NCI-H226 (cell line): ENCODE results near the gene PAPSS2.

ENCODE experiments used
- DNase-seq: peaks from one replicate; pipeline ENCODE4 v3.0.0-alpha.2; 2015

PAPSS2 gene

GRCh38 chr10:87672551-87672950 is 12.9 kb downstream of the PAPSS2 start:
- DNase-seq: no peak

- DNase-seq: peak; percentile 80
Observed at GRCh38 chr10:87674943-87675342, 15.3 kb downstream of the PAPSS2 start.

DNA sequence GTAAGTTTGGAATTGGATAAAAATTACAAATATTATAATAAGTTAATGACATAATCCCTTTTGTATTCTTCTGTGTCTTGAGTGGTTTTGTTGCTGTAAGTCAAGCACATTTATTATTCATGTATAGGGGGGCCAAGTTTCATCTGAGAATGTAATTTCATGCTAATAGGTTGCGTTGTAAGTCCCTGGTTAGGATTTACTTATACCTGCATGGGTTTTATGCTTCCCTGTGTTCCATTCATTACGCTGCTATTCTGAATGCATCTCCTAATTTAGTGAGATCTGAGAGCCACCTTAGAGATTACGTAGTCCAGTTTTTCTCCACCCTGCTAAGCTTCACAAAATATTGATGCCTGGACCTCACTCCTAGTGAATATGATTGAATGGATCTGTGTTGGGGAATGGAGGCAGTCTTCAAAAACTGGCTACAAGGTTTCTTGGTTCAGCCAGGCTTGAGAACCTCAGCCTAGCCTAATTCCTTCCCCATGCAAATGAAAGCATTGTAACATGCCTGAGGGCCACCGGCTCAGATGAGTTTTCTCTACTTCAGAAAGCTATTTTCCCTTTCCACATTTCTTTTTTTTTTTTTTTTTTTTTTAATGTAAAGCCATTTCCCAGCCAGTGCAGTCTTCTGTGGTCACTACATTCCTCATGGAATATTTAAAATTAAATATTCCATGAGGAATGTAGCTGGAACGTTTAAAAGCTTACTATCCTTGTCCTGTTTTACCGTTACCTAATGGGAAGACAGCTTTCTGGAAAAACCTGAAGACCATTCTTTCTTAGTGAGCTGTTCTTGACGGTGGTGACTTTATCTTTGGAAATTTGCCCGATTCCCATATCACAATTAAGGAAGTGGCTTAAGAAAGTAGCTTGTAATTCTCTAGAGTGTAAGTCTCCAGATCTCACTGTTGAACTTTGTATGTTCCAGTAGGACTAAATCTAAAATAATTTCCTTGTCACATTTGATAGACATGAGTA is 16.0 kb downstream of the PAPSS2 start:
- DNase-seq: peak; percentile 93

- DNase-seq: peak; percentile 37
Observed at GRCh38 chr10:87677595-87677994, 17.9 kb downstream of the PAPSS2 start.

DNA sequence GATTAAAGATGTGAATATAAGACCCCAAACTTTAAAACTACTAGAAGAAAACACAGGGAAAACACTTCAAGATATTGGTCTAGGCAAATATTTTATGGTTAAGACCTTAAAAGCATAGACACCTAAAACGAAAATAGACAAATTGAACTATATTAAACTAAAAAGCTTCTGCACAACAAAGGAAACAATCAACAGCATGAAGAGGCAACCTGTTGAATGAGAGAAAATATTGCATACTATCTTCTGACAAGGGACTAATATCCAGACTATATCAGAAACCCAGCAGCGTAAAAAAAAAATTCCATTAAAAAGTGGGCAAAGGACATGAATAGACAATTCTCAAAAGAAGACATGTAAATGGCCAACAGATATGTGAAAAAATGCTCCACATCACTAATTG is 18.6 kb downstream of the PAPSS2 start:
- no peak for DNase-seq

GRCh38 chr10:87683356-87683755 is 23.7 kb downstream of the PAPSS2 start:
- no peak for DNase-seq

GRCh38 chr10:87684001-87684638 is 24.4 kb downstream of the PAPSS2 start:
- no peak for DNase-seq

GRCh38 chr10:87685832-87686574 is 26.3 kb downstream of the PAPSS2 start:
- no peak for DNase-seq

GRCh38 chr10:87691506-87692070 is 31.9 kb downstream of the PAPSS2 start:
- peak; percentile 66 for DNase-seq

DNA sequence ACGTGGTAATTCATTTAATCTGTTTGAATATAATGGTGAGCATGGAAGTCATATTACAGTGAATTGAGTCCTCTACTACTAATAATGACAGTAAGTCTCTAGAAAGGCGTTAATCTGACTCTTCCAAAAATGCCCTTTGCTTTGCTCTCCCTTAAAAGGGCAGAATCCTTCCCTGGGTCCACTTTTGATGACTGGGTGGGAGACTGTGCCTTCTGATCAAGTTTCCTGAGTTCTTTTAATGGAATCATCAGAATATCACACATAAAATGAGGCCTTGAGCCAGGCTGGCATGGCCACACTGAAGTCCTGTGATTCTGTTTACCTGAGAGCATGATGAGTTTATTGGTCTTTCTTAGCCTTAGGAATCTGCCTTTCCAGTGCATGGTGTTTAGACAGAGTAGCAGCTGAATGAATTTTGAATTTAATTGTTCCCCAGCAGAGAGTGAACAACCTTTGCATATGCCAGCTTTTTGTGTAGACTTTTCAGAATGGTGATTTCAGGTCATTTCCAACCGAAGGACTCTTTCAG is 33.3 kb downstream of the PAPSS2 start:
- DNase-seq: no peak

GRCh38 chr10:87694011-87694794 is 34.5 kb downstream of the PAPSS2 start:
- no peak for DNase-seq

DNA sequence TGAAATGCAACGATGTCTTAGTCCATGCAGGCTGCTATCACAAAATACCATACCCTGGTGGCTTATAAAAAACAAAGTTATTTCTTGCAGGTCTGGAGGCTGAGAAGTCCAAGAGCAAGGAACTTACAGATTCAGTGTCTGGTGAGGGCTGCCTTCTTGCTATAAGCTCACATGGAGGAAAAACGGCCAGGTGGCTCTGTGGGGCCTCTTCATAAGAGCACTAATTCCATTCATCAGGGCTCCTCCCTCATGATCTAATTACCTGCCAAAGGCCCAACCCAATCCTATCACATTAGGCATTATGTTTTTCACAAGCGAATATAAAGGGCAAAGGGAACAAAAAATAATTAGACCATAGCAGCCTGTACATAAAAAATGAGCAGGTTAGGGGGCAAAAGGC is 35.4 kb downstream of the PAPSS2 start:
- DNase-seq: no peak

GRCh38 chr10:87696922-87697745 is 37.5 kb downstream of the PAPSS2 start:
- peak; percentile 24 for DNase-seq

DNA sequence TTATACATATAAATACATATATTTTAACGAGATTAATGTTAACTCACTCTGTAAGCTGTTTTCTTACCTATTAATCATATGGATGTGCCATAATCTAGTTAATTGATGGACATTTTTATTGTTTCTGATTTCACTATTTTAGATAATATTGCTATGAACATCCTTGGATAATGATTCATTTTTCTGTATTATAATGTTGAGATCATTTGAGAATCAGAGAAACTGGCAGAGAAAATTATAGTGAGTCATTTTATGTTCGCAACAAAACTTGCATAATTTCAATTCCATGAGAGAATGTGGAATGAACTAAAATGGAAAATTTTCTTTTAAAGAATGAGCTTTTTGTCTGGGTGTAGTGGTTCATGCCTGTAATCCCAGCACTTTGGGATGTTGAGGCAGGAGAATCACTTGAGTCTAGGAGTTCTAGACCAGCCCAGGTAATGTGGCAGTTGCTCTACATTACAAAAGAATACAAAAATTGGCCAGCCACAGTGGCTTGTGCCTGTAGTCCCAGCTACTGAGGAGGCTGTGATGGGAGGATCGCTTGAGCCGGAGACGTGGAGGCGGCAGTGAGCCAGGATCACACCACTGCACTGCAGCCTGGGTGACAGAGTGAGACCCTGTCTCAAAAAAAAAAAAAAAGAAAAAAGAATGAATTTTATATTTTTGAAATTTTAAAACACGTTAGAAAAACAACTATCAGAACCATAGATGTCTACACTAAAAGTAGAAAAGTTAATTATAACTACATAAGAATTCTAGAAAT is 40.5 kb downstream of the PAPSS2 start:
- DNase-seq: peak; percentile 48

DNA sequence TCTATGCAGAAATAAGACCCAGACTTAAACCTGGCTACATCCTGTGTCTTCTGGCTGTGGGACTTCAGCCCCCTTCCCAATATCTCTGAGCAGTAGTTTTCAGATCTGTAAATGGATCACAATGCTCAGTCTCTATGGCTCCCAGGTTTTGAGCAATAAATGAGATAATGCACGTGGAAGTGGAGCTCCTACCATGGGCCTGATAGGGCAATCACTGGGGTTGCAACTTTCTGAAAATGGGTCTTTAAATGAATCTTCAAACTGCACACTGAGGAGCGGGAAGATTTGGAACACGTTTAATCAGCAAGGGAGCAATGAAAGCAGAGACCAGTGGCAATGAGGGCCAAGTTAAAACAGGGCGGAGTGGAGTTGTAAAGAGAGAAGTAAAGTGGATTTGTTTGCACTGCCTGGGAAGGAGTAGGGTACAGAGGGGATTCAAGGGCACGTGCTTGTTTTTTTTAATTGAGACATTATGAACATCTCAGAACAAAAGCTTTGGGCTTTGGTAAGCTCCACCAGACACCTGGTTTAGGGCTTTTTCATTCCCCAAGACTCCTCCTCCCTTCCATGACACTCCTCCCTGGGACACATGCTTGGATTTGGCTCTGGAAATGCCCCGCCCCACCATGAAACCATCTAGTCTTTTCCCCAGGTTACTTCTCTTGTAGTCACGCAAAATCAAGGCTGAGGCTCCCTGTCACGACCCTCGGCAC is 42.7 kb downstream of the PAPSS2 start:
- DNase-seq: no peak

GRCh38 chr10:87702973-87703294 is 43.3 kb downstream of the PAPSS2 start:
- DNase-seq: no peak

GRCh38 chr10:87703771-87704170 is 44.1 kb downstream of the PAPSS2 start:
- no peak for DNase-seq

DNA sequence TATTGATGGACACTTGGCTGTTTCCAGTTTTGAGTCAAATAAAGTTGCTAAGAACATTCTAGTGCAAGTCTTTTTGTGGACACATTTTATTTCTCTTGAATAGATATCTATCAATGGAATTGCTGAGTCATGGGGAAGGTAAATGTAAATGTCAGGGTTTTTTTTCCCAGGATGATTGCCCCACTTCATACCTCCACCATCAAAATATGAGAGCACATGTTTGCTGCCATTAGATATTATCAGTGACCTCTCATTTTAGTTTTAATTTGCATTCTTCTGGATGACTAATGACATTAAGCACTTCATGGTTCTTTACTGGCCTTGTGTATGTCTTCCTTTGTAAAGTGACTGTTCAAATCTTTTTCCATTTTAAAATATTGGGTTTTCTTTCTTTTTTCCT is 45.7 kb downstream of the PAPSS2 start:
- DNase-seq: peak; percentile 12

GRCh38 chr10:87706731-87707130 is 47.1 kb downstream of the PAPSS2 start:
- DNase-seq: no peak

DNA sequence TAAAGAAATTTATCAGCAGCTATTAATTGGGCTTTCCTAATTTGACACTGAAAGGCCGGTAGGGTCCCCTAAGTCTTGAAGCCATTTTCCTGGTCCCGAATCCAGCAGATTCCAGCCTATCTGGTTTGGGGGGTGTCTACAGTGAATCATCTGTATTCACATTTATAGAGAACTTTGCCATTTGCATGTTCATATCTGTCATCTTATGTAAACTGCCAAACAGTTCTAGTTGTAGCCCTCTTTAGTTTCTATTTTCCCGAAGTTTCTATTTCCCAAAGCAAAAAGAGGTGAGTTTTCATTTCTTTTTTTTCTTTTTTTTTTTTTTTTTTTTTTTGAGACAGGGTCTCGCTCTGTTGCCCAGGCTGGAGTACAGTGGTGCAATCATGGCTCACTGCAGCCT is 47.6 kb downstream of the PAPSS2 start:
- no peak for DNase-seq
